ENCODE data around the gene TMEM91. TPM values are rescaled to one million over a fixed set of nuclear protein-coding genes. Genes with fewer than 3 reads are reported as not detected.
"Not testable (repeated sequence)": the region's sequence is repeated elsewhere in the genome, so short reads cannot be mapped to it uniquely, and the experiment has no call there.

Gene TMEM91
- total RNA-seq, 1 donor from 2014 or later = 14.3 TPM

DNA sequence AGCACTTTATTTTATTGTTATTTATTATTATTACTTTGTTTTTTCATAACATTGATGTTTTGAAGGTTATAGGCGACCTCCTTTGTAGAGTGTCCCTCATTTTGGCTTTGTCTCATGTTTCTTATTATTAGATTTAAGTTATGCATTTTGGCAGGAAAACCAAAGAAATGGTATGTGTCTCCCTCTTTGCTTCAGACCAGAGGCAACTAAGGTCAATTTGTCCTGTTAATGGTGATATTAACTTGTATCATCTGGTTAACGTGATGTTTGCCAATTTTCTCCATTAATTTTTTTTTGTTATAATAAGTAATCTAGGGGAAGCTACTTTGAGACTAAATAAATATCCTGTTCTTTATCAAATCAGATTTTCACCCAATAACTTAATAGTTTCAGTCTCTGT is 3.8 kb upstream of the TMEM91 start:
- TF ChIP-seq, protein P1, sequence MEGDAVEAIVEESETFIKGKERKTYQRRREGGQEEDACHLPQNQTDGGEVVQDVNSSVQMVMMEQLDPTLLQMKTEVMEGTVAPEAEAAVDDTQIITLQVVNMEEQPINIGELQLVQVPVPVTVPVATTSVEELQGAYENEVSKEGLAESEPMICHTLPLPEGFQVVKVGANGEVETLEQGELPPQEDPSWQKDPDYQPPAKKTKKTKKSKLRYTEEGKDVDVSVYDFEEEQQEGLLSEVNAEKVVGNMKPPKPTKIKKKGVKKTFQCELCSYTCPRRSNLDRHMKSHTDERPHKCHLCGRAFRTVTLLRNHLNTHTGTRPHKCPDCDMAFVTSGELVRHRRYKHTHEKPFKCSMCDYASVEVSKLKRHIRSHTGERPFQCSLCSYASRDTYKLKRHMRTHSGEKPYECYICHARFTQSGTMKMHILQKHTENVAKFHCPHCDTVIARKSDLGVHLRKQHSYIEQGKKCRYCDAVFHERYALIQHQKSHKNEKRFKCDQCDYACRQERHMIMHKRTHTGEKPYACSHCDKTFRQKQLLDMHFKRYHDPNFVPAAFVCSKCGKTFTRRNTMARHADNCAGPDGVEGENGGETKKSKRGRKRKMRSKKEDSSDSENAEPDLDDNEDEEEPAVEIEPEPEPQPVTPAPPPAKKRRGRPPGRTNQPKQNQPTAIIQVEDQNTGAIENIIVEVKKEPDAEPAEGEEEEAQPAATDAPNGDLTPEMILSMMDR (IDR thresholded peaks at IDR 0.05; ENCODE audit: unreplicated experiment) = no peak
- no peak overlapping the region for H3K27ac Mint-ChIP-seq
- H3K36me3 Mint-ChIP-seq (ENCODE audit: insufficient read depth) = no peaks in the 10 kb centered on the region
- no peak for DNase-seq (ENCODE audit: low spot score, unreplicated experiment)
- H3K9me3 Mint-ChIP-seq (ENCODE audit: low read depth) = no peaks in the 10 kb centered on the region
- peaks cover 11% of the 10 kb centered on the region for H3K4me1 Mint-ChIP-seq (ENCODE audit: low read depth)
- no peaks in the 10 kb centered on the region for H3K27me3 Mint-ChIP-seq
- no peak overlapping the region for H3K4me3 Mint-ChIP-seq (ENCODE audit: low read depth)

DNA sequence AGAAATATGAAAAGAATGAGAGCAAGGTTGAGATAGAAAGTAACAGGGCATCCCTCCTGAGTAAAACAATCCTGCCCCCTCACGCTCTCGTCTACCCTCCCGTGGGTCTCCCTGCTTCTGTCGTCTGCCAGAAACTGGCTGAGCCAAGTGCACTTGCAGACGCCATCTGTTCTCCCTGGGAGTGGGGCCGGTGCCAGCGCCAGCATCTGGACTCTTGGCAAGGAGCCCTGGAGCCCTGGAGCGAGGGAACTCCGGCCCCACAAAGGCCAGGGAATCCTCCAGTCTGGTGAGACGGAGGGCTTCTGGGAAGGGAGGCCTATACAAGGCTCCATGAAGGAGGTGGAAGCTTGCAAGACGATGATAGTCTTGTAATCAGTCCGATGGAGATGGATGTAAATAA is 2.3 kb upstream of the TMEM91 start:
- H3K36me3 Mint-ChIP-seq (ENCODE audit: insufficient read depth) = no peaks in the 10 kb centered on the region
- no peak overlapping the region for H3K4me3 Mint-ChIP-seq (ENCODE audit: low read depth)
- no peak overlapping the region for H3K27ac Mint-ChIP-seq
- DNase-seq (ENCODE audit: low spot score, unreplicated experiment) = no peak
- no peaks in the 10 kb centered on the region for H3K27me3 Mint-ChIP-seq
- no peaks in the 10 kb centered on the region for H3K9me3 Mint-ChIP-seq (ENCODE audit: low read depth)
- peaks cover 8% of the 10 kb centered on the region for H3K4me1 Mint-ChIP-seq (ENCODE audit: low read depth)
- TF ChIP-seq, protein P1 (IDR thresholded peaks at IDR 0.05; ENCODE audit: unreplicated experiment) = no peak

DNA sequence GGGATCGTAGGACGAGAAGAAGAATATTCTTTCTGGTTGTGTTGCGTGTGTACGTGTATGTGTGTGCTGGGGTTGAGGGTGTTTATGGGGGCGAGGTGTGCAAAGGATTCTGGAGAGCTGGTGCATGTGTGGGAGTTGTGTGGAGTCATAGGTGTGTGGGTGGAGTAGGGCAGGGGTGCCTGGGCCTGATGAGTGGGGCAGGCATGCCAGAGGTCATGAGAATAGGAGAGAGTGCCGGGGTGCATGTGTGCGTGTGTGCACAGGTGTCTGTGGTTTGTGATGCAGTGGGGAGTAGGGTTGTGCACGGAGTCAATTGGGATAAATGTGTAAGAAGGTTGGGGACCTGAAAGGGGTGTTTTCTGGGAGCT is 649 bp downstream of the TMEM91 start:
- no peak for DNase-seq (ENCODE audit: low spot score, unreplicated experiment)
- peaks cover 8% of the 10 kb centered on the region for H3K4me1 Mint-ChIP-seq (ENCODE audit: low read depth)
- H3K27me3 Mint-ChIP-seq = no peaks in the 10 kb centered on the region
- H3K4me3 Mint-ChIP-seq (ENCODE audit: low read depth) = peak overlapping the region; percentile 61
- H3K9me3 Mint-ChIP-seq (ENCODE audit: low read depth) = no peaks in the 10 kb centered on the region
- H3K27ac Mint-ChIP-seq = peak overlapping the region; percentile 48
- TF ChIP-seq, protein P1 (IDR thresholded peaks at IDR 0.05; ENCODE audit: unreplicated experiment) = no peak
- H3K36me3 Mint-ChIP-seq (ENCODE audit: insufficient read depth) = no peaks in the 10 kb centered on the region

DNA sequence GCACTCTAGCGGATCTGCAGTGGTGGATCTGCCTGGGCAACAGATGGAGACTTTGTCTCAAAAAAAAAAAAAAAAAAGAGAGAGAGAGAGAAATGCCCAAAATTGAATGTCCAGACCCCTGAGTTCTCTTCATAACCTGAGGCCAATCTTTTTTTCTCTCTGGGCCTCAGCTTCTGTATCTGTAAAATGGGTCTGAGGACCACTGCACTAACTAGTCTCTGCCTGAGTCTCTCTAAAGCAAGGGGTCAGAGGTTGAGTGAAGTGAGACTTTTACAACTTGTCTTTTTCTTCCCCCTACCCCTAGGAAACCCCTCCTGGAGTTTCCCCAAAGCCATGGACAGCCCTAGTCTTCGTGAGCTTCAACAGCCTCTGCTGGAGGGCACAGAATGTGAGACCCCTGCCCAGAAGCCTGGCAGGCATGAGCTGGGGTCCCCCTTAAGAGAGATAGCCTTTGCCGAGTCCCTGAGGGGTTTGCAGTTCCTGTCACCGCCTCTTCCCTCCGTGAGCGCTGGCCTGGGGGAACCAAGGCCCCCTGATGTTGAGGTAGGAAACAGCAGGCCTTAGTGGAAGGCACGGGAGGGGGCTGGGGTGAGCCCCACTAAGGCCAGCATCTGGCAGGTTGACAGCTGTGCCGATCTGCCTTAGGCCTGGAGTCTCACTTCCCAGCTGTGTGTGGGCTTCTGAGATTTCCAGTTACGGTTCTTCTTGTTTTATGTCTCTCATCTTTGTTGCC is 1.8 kb downstream of the TMEM91 start:
- TF ChIP-seq, protein P1 (IDR thresholded peaks at IDR 0.05; ENCODE audit: unreplicated experiment) = peak; percentile 27
- Mint-ChIP-seq H3K36me3 (ENCODE audit: insufficient read depth) (no peaks in the 10 kb centered on the region), H3K4me1 (ENCODE audit: low read depth) (peaks cover 8% of the 10 kb centered on the region), H3K9me3 (ENCODE audit: low read depth) (no peaks in the 10 kb centered on the region), H3K27ac (peak overlapping the region; percentile 41), H3K27me3 (no peaks in the 10 kb centered on the region), H3K4me3 (ENCODE audit: low read depth) (no peak overlapping the region)
- no peak for DNase-seq (ENCODE audit: low spot score, unreplicated experiment)

DNA sequence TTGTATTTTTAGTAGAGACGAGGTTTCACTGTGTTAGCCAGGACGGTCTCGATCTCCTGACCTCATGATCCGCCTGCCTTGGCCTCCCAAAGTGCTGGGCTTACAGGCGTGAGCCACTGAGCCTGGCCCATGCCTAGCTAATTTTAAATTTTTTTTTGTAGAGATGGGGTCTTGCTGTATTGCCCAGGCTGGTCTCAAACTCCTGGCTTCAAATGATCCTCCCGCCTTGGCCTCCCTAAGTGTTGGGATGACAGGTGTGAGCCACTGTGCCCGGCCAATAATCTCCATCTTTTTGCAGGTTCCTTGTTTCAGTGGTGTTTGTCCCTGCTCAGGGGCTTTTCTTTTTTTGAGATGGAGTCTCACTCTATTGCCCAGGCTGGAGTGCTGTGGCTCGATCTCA is 5.2 kb downstream of the TMEM91 start:
- not testable (repeated sequence) for H3K4me1 Mint-ChIP-seq (ENCODE audit: low read depth); H3K4me3 Mint-ChIP-seq (ENCODE audit: low read depth); DNase-seq (ENCODE audit: low spot score, unreplicated experiment); H3K27me3 Mint-ChIP-seq; H3K36me3 Mint-ChIP-seq (ENCODE audit: insufficient read depth); H3K27ac Mint-ChIP-seq; H3K9me3 Mint-ChIP-seq (ENCODE audit: low read depth)

DNA sequence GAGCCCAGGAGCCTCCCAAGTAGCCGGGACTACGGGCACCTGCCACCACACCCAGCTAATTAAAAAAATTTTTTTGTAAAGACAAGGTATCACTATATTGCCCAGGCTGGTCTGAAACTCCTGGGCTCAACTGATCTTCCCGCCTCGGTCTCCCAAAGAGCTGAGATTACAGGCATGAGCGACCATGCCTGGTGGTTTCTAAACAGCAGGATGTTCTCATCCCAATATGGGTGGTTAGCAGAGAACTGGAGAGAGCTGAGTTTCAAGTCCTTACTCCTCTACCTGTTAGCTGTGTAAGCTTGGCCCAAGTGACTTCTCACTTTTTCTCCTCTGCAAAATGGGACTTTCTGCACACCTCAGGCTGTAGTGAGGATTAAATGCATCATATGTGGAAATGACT is 8.0 kb downstream of the TMEM91 start:
- Mint-ChIP-seq H3K27ac (no peak overlapping the region), H3K36me3 (ENCODE audit: insufficient read depth) (peaks cover 2% of the 10 kb centered on the region), H3K4me3 (ENCODE audit: low read depth) (no peak overlapping the region), H3K9me3 (ENCODE audit: low read depth) (no peaks in the 10 kb centered on the region), H3K27me3 (no peaks in the 10 kb centered on the region), H3K4me1 (ENCODE audit: low read depth) (no peaks in the 10 kb centered on the region)
- TF ChIP-seq, protein P1 (IDR thresholded peaks at IDR 0.05; ENCODE audit: unreplicated experiment) = no peak
- no peak for DNase-seq (ENCODE audit: low spot score, unreplicated experiment)
